ENCODE results near the gene KLHL35. TPM values are rescaled to one million over a fixed set of nuclear protein-coding genes. Genes with fewer than 3 reads are reported as not detected.

KLHL35 gene
- polyA plus RNA-seq, 1 experiment = 0.81 TPM

DNA sequence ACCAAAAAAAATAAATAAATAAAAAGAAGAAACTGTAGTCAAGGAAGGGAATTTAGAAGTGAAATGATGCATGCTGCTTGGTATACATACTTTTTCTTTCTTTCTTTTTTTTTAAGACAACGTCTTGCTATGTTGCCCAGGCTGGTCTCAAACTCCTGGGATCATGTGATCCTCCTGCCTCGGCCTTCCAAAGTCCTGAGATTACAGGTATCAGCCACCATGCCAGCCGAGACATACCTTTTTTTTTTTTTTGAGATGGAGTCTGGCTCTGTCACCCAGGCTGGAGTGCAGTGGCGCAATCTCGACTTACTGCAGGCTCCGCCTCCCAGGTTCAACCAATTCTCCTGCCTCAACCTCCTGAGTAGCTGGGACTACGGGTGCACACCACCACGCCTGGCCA lies 59.8 kb downstream of the KLHL35 start:
- TF ChIP-seq CTCF (IDR thresholded peaks at IDR 0.05; ENCODE audit: low read depth, low read length) = no peak
- DNase-seq (ENCODE audit: low read depth, low spot score) = no peak
- CTCF ChIA-PET = interaction anchor here (1.1 kb wide), 1 partner anchor 93 kb away, joined by 6 read pairs; no protein-coding TSS in a partner anchor
- POLR2A ChIA-PET = interaction anchor here (1.5 kb wide), 1 partner anchor 43 kb away, joined by 5 read pairs; no protein-coding TSS in a partner anchor
- H3K9me3 ChIP-seq (ENCODE audit: control insufficient read depth, insufficient read depth, low read length) = peaks cover 6% of the 10 kb centered on the region; the same call in 1 of the 2 replicates
- H3K4me3 ChIP-seq (ENCODE audit: low read depth, low read length) = no peak overlapping the region
- H3K27me3 ChIP-seq (ENCODE audit: control insufficient read depth, insufficient read depth, low read length) = peaks cover 4% of the 10 kb centered on the region
- no peak overlapping the region for H3K27ac ChIP-seq (ENCODE audit: low read depth, low read length)

Small RNA genes within 50 kb of the gene (small RNA-seq; reads per million reads assigned to genes)
- gene SNORD15A (ENCODE audit: insufficient read length, low read depth) = not detected
- 104 reads per million, percentile 88 among the genes with 10 or more reads in this experiment for gene SNORD15B (ENCODE audit: insufficient read length, low read depth)

Other genes with a start within 250 kb of the KLHL35 start
- 0.02 TPM in 1 of 2 replicates, not detected in the other for gene TPBGL, start 192.4 kb downstream of the KLHL35 start, polyA plus RNA-seq (2011; rRNA removed)
- 36.9 and 43.8 TPM in 2 replicates for gene ARRB1, start 81.5 kb downstream of the KLHL35 start, polyA plus RNA-seq (2011; rRNA removed)
- gene RPS3, start 33.7 kb downstream of the KLHL35 start, polyA plus RNA-seq (2011; rRNA removed) = 2,915 and 3,250 TPM in 2 replicates
- gene GDPD5, start 92.7 kb upstream of the KLHL35 start, polyA plus RNA-seq (2011; rRNA removed) = 1.4 and 1.9 TPM in 2 replicates
- 881 and 1,147 TPM in 2 replicates for gene SERPINH1, start 129.1 kb upstream of the KLHL35 start, polyA plus RNA-seq (2011; rRNA removed)
- 1.5 TPM in 2 replicates for gene MAP6, start 235.8 kb upstream of the KLHL35 start, polyA plus RNA-seq (2011; rRNA removed)

All from AG04450 (cell line).